ENCODE results near the gene FAM180A. TPM values are rescaled to one million over a fixed set of nuclear protein-coding genes. Genes with fewer than 3 reads are reported as not detected.

Gene FAM180A
- total and polyA plus RNA-seq, 2 of the 8 experiments (the other 6 are each of a cell fraction or from before 2014, with no cell fraction given) = not detected

DNA sequence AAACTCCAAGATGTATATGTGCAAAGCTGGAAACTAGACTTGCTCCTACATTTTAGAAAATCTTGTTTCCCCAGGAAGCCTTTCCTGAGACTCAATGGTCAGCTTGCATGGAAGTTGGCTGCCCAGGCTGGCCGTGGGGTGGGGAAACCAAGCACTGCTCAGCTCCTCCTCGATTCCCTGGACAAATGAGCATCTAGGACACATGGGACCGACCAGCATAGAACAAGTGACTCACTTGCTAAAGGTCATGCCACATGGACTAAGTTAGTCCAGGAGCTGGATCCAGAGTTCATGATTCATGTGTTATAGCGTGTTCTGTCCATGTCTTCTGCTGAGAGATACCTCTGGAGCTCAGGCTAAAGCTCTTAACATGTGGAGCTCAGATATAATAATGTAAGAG is 6.2 kb downstream of the FAM180A start (continued):
- TF ChIP-seq, protein P1, sequence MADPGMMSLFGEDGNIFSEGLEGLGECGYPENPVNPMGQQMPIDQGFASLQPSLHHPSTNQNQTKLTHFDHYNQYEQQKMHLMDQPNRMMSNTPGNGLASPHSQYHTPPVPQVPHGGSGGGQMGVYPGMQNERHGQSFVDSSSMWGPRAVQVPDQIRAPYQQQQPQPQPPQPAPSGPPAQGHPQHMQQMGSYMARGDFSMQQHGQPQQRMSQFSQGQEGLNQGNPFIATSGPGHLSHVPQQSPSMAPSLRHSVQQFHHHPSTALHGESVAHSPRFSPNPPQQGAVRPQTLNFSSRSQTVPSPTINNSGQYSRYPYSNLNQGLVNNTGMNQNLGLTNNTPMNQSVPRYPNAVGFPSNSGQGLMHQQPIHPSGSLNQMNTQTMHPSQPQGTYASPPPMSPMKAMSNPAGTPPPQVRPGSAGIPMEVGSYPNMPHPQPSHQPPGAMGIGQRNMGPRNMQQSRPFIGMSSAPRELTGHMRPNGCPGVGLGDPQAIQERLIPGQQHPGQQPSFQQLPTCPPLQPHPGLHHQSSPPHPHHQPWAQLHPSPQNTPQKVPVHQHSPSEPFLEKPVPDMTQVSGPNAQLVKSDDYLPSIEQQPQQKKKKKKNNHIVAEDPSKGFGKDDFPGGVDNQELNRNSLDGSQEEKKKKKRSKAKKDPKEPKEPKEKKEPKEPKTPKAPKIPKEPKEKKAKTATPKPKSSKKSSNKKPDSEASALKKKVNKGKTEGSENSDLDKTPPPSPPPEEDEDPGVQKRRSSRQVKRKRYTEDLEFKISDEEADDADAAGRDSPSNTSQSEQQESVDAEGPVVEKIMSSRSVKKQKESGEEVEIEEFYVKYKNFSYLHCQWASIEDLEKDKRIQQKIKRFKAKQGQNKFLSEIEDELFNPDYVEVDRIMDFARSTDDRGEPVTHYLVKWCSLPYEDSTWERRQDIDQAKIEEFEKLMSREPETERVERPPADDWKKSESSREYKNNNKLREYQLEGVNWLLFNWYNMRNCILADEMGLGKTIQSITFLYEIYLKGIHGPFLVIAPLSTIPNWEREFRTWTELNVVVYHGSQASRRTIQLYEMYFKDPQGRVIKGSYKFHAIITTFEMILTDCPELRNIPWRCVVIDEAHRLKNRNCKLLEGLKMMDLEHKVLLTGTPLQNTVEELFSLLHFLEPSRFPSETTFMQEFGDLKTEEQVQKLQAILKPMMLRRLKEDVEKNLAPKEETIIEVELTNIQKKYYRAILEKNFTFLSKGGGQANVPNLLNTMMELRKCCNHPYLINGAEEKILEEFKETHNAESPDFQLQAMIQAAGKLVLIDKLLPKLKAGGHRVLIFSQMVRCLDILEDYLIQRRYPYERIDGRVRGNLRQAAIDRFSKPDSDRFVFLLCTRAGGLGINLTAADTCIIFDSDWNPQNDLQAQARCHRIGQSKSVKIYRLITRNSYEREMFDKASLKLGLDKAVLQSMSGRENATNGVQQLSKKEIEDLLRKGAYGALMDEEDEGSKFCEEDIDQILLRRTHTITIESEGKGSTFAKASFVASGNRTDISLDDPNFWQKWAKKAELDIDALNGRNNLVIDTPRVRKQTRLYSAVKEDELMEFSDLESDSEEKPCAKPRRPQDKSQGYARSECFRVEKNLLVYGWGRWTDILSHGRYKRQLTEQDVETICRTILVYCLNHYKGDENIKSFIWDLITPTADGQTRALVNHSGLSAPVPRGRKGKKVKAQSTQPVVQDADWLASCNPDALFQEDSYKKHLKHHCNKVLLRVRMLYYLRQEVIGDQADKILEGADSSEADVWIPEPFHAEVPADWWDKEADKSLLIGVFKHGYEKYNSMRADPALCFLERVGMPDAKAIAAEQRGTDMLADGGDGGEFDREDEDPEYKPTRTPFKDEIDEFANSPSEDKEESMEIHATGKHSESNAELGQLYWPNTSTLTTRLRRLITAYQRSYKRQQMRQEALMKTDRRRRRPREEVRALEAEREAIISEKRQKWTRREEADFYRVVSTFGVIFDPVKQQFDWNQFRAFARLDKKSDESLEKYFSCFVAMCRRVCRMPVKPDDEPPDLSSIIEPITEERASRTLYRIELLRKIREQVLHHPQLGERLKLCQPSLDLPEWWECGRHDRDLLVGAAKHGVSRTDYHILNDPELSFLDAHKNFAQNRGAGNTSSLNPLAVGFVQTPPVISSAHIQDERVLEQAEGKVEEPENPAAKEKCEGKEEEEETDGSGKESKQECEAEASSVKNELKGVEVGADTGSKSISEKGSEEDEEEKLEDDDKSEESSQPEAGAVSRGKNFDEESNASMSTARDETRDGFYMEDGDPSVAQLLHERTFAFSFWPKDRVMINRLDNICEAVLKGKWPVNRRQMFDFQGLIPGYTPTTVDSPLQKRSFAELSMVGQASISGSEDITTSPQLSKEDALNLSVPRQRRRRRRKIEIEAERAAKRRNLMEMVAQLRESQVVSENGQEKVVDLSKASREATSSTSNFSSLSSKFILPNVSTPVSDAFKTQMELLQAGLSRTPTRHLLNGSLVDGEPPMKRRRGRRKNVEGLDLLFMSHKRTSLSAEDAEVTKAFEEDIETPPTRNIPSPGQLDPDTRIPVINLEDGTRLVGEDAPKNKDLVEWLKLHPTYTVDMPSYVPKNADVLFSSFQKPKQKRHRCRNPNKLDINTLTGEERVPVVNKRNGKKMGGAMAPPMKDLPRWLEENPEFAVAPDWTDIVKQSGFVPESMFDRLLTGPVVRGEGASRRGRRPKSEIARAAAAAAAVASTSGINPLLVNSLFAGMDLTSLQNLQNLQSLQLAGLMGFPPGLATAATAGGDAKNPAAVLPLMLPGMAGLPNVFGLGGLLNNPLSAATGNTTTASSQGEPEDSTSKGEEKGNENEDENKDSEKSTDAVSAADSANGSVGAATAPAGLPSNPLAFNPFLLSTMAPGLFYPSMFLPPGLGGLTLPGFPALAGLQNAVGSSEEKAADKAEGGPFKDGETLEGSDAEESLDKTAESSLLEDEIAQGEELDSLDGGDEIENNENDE (IDR thresholded peaks at IDR 0.05; ENCODE audit: insufficient replicate concordance, low read length) = no peak
- TF ChIP-seq CTBP2 (IDR thresholded peaks at IDR 0.05; ENCODE audit: borderline replicate concordance, insufficient read depth, insufficient read length, low read length) (no peak), TAF1 (IDR thresholded peaks at IDR 0.05; ENCODE audit: low read depth, low read length) (no peak)
